Measurements from ENCODE around the gene TBATA.

GRCh38 chr10:70749756-70750155 is 35.4 kb downstream of the TBATA start:
- TF ChIP-seq CTCF (IDR thresholded peaks at IDR 0.05) (no peak), NFE2L1 (CRISPR knock-in tag; IDR thresholded peaks at IDR 0.05) (no peak), TCF7 (CRISPR knock-in tag; IDR thresholded peaks at IDR 0.05; ENCODE audit: low read depth) (no peak), ATF3 (CRISPR knock-in tag; conservative IDR thresholded peaks at IDR 0.05) (no peak), PREB (CRISPR knock-in tag; IDR thresholded peaks at IDR 0.05; ENCODE audit: borderline replicate concordance) (no peak), ZSCAN18 (CRISPR knock-in tag; IDR thresholded peaks at IDR 0.05) (no peak), HMGXB4 (CRISPR knock-in tag; IDR thresholded peaks at IDR 0.05) (no peak)
